HG02571 (cell line): ENCODE data around the gene ZNF609.
"Not testable (repeated sequence)": the region's sequence is repeated elsewhere in the genome, so short reads cannot be mapped to it uniquely, and the experiment has no call there.

Experiments
- ATAC-seq: cut with Tn5 transposase; IDR thresholded peaks from one replicate; pipeline ENCODE4 v1.9.1; 2021; ENCODE audit warnings: mild to moderate bottlenecking, moderate library complexity; ENCODE audit not compliant: unreplicated experiment

ZNF609 gene

GRCh38 chr15:64580696-64581407, 120.5 kb downstream of the ZNF609 start:
- no peak for ATAC-seq

- ATAC-seq: no peak
Observed at GRCh38 chr15:64581408-64581761, 121.0 kb downstream of the ZNF609 start.

GRCh38 chr15:64582202-64582601, 121.8 kb downstream of the ZNF609 start:
- ATAC-seq: no peak

GRCh38 chr15:64583519-64583918, 123.1 kb downstream of the ZNF609 start:
- no peak for ATAC-seq

GRCh38 chr15:64583983-64584382, 123.6 kb downstream of the ZNF609 start:
- ATAC-seq: no peak

GRCh38 chr15:64586259-64586870, 126.0 kb downstream of the ZNF609 start:
- ATAC-seq: no peak

- no peak for ATAC-seq
Observed at GRCh38 chr15:64586984-64587383, 126.6 kb downstream of the ZNF609 start.

- ATAC-seq: no peak
Observed at GRCh38 chr15:64589435-64590084, 129.2 kb downstream of the ZNF609 start.

GRCh38 chr15:64592845-64593244, 132.5 kb downstream of the ZNF609 start:
- not testable (repeated sequence) for ATAC-seq

- ATAC-seq: no peak
Observed at GRCh38 chr15:64596701-64597476, 136.5 kb downstream of the ZNF609 start.

GRCh38 chr15:64597477-64597822, 137.1 kb downstream of the ZNF609 start:
- ATAC-seq: no peak

- ATAC-seq: no peak
Observed at GRCh38 chr15:64599226-64599625, 138.8 kb downstream of the ZNF609 start.

- ATAC-seq: no peak
Observed at GRCh38 chr15:64599716-64600115, 139.3 kb downstream of the ZNF609 start.

GRCh38 chr15:64600794-64601193, 140.4 kb downstream of the ZNF609 start:
- ATAC-seq: no peak

- ATAC-seq: no peak
Observed at GRCh38 chr15:64604319-64604718, 143.9 kb downstream of the ZNF609 start.

- not testable (repeated sequence) for ATAC-seq
Observed at GRCh38 chr15:64607416-64607815, 147.0 kb downstream of the ZNF609 start.

- ATAC-seq: no peak
Observed at GRCh38 chr15:64610257-64610919, 150.0 kb downstream of the ZNF609 start.

GRCh38 chr15:64611085-64611725, 150.8 kb downstream of the ZNF609 start:
- ATAC-seq: no peak

GRCh38 chr15:64614519-64614918, 154.1 kb downstream of the ZNF609 start:
- no peak for ATAC-seq

GRCh38 chr15:64617727-64618126, 157.3 kb downstream of the ZNF609 start:
- no peak for ATAC-seq

GRCh38 chr15:64618138-64618537, 157.8 kb downstream of the ZNF609 start:
- no peak for ATAC-seq
